A549 treated with RU486 at 1 μM for 4 hours (cell line): ENCODE measurements around the gene HDX. TPM values are rescaled to one million over a fixed set of nuclear protein-coding genes. Genes with fewer than 3 reads are reported as not detected.

ENCODE experiments used
- total RNA-seq: library from RNA; stranded (reverse); fragments of 200-300 nt; extraction: Qiagen RNA extraction; gene quantifications from 5 replicates; pipeline ENCODE4 v1.2.3, GENCODE V29; 2022; ENCODE audit warnings: low read depth

The HDX gene
- 1.3 to 3.1 TPM (median 2.0 TPM) in 5 replicates for total RNA-seq

GRCh38 chrX:84501798-84502628, at the start of gene HDX:
Gene HDX, minus strand, starts transcription at chrX:84502453. Its CDS starts 27,056 bp downstream, at chrX:84475397.

